Tibial nerve (tissue), 3 donors: Measurements from ENCODE around the gene PTPN3.

Experiments
- CTCF ChIP-seq, 5 experiments: fragments of 200-600 bp in 3 of 5; fragments of 450-650 bp in 2 of 5; sonication (generic) in 3 of 5; IDR thresholded peaks; one replicate each; pipeline ENCODE4 v1.5.1; 2016 to 2019; ENCODE audit warnings: antibody characterized with exemption in 5 of 5, mild to moderate bottlenecking in 3 of 5, moderate library complexity in 2 of 5
- POLR2A ChIP-seq, 2 donors: fragments of 450-650 bp; IDR thresholded peaks; one replicate each; pipeline ENCODE4 v1.6.1; 2017; ENCODE audit warnings: antibody characterized with exemption in 2 of 2, mild to moderate bottlenecking in 2 of 2, moderate library complexity in 2 of 2

GRCh38 chr9:109428854-109429253, 69.3 kb downstream of the PTPN3 start:
- no peak for TF ChIP-seq POLR2A (IDR thresholded peaks at IDR 0.05)
- TF ChIP-seq CTCF (IDR thresholded peaks at IDR 0.05): no peak
